Measurements from ENCODE around the gene ATP1A4.

ATP1A4 gene

DNA sequence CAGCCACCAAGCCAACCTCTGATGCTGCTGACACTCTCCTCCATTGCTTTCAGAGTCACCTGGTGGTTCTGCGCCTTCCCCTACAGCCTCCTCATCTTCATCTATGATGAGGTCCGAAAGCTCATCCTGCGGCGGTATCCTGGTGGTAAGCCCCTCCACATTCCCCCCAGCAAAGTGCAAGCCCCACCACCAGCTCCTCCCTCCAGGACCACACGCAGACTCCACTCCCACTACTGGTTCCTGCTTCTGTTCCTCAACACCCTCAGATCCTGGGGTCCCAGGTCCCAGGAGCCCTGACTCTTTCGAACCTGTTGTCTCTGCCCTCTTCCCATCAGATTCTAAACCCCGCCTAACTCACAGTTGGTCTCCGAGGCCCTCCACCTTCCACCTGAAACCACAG is 11.6 kb upstream of the ATP1A4 start:
- H3K4me3 ChIP-seq (ENCODE audit: low read depth, low read length) = no peak overlapping the region

DNA sequence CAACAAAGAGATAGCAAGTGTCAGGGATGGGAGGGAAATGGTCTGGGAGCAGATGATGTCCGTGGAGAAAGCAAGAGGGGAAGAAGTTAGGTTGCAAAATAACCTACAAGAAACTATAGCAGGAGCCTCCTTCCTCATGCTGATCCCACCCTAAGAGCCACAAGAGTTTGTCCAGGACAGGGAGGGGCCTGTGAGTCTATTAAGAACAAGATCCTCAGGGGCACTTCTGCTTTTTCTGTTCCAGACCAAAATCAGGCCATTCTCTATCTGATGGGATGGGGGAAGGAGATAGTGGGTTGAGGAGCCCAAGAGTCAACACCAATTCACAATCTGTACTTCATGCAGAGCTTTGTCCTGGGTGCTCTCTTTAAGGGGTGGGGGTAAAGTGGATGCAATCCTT is 7.7 kb upstream of the ATP1A4 start:
- no peak overlapping the region for H3K4me3 ChIP-seq (ENCODE audit: low read depth, low read length)

DNA sequence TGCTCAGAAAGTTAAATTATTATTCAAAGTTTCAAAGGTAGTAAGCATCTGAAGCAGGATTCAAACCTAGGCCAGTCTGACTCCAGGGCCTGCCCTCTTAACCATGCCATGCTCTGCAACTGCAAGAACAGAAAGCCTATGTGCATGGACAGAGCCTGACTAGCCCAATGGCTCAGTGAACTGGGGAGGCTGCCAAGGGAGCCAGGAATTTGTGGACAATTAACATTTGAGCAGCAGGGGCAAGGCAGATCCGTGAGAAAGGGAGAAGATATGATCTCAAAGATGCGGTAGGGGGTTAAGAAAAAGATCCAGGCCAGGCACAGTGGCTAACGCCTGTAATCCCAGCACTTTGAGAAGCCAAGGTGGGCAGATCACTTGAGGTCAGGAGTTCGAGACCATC is 6.5 kb upstream of the ATP1A4 start:
- no peak overlapping the region for H3K4me3 ChIP-seq (ENCODE audit: low read depth, low read length)

DNA sequence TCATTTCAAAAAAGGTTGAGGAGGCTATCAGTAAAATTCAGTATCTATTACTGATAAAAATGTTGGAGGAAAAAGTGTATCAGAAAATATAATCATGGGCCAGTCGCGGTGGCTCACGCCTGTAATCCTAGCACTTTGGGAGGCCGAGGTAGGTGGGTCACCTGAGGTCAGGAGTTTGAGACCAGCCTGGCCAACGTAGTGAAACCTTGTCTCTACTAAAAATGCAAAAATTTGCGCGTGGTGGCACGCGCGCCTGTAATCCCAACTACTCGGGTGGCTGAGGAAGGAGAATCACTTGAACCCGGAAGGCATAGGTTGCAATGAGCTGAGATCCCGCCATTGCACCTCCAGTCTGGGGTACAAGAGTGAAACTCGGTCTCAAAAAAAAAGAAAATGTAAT is 5.3 kb upstream of the ATP1A4 start:
- no peak overlapping the region for H3K4me3 ChIP-seq (ENCODE audit: low read depth, low read length)

DNA sequence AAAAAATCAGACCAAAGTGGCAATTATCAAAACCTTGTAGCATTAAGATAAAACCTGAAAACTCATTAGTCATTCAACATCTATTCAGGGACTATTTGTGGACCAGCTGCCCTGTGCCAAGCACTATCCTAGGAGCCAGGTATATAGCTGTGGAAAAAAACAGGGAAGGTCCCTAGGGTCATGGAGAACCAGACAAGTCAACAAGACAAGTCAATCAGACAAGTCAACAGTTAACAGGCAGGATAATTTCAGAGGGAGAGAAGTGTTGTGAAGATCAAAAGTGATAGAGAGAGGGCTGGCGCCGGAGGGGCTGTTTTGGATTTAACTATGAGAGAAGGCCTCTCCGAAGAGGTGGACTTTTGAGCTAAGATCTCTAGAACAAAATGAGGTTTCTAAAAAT is 3.3 kb upstream of the ATP1A4 start:
- H3K4me3 ChIP-seq (ENCODE audit: low read depth, low read length) = no peak overlapping the region

DNA sequence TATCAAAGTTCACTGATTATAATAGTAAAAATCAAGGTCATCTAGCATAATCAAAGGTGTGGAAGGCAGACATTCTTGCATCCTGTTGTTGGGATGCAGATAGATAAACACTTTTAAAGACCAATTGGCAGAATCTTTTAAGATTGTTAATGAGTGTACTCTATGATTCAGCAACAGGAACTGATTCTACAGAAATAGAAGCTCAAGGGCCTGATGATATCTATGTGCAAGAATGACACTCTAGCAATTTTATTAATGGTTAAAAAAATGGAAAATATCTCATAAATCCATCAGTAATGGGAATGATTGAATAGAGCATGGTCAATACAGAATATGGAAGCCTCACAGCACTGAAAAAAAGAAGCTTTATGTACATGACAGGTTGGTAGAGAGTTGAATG is 2.2 kb upstream of the ATP1A4 start:
- H3K4me3 ChIP-seq (ENCODE audit: low read depth, low read length) = no peak overlapping the region

DNA sequence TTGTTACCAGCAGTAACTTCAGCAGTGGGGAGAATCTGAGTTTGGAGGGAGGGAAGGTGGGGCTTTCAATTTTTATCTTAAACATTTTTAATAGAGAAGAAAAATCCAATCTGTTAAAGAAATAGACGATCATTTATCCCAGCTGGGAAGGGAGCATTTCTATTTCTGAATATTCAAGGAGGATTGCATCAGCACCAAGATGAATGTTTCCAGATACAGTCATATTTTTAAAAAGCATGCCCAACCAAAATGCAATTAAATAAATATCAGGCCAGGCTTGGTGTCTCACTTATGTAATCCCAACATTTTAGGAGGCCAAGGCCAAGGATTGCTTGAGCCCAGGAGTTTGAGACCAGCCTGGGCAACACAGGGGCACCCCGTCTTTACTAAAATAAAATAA is 1.7 kb upstream of the ATP1A4 start:
- H3K4me3 ChIP-seq (ENCODE audit: low read depth, low read length) = no peak overlapping the region

DNA sequence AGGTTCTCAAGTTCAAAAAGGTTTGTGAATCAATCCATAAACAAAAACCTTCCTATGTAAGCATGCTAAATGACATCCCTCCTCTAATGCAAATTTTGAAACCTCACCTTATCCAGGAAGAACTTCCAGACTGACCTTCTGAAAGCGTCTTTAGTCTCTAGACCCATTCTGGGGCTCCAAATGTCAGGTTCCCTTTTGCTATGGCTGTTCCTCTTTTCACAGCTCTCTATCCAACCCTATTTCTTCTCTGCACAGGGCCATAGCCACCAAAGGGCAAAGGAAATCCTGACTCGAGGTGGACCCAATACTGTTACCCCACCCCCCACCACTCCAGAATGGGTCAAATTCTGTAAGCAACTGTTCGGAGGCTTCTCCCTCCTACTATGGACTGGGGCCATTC is 3.4 kb downstream of the ATP1A4 start:
- no peak overlapping the region for H3K4me3 ChIP-seq (ENCODE audit: low read depth, low read length)

DNA sequence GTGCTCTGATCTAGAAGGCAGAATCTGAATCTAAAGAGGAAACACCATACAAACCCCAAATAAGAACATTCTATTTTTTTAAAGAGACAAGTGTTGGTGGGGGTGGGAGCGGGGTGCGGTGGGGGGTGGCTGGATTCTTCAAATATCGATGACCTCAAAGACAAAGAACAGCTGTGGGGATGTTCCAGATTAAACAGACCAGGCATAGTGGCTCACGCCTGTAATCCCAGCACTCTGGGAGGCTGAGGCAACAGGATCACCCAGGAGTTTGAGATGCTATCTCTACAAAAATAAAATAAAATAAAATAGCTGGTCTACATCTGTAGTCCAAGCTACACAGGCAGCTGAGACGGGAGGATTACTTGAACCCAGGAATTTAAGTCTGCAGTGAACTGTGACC is 5.0 kb downstream of the ATP1A4 start:
- H3K4me3 ChIP-seq (ENCODE audit: low read depth, low read length) = no peak overlapping the region

DNA sequence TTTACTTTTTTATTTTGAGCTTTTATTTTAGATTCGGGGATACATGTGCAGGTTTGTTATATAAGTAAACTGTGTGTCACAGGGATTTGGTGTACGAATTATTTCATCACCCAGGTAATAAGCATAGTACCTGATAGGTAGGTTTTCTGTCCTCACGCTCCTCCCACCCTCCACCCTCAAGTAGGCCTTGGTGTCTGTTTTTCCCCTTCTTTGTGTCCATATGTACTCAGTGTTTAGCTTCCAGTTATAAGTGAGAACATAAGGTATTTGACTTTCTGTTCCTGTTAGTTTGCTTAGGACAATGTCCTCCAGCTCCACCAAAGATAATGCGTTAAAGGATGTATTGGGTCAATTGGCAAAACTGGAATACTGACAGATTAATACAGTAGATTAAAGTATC is 5.8 kb downstream of the ATP1A4 start:
- H3K4me3 ChIP-seq (ENCODE audit: low read depth, low read length) = no peak overlapping the region

DNA sequence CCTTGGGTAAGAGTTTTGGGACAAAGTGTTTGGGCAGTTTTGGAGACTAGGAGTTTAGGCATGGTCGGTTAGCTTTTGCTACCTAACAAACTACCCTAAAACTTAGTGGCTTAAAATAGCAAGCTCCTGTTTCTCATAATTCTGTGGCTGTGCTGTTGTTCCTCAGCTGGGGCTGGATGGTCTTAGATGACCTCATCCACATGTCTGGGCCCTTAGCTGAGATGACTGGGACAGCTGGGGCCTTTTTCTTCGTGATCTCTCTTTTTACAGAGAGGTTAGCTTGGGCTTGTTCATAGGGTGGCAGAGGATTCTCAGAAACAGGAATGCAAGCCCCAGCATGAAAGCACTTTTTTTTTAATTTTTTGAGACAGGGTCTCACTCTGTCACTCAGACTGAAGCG is 6.6 kb downstream of the ATP1A4 start:
- H3K4me3 ChIP-seq (ENCODE audit: low read depth, low read length) = no peak overlapping the region

DNA sequence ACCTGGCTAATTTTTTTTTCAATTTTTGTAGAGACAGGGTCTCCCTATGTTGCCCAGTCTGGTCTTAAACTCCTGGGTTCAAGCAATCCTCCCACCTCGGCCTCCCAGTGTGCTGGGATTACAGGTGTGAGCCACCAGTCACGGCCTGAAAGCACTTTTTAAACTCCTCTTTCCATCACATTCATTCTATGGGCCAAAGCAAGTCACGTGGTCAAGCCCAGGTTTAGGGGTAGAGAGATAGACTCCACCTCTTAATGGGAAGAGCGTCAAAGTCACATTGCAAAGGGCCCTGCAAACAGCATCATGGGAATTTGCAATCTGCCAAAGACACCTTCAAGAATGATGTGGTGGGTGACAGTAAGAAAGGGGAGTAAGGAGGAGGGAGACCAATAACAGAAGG is 7.1 kb downstream of the ATP1A4 start:
- no peak overlapping the region for H3K4me3 ChIP-seq (ENCODE audit: low read depth, low read length)

DNA sequence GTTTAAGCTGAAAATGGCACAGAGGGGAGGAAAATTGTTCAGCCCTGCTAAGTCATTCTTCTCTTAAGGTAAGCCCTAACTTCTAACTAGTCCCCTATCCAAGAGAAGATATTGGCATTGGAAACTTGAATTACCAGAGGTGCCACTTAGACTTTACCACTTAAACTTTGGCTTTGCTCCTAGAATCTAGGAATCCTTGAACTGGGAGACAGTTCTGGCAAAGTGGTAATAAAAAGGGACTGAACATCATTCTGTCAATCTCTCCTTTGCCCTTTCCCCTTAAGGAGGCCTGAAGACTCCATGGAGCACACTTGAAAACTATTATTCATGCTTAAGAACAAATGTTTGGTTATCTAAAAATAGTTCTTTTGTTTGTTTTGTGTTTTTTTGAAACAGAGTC is 8.4 kb downstream of the ATP1A4 start:
- H3K4me3 ChIP-seq (ENCODE audit: low read depth, low read length) = no peak overlapping the region

DNA sequence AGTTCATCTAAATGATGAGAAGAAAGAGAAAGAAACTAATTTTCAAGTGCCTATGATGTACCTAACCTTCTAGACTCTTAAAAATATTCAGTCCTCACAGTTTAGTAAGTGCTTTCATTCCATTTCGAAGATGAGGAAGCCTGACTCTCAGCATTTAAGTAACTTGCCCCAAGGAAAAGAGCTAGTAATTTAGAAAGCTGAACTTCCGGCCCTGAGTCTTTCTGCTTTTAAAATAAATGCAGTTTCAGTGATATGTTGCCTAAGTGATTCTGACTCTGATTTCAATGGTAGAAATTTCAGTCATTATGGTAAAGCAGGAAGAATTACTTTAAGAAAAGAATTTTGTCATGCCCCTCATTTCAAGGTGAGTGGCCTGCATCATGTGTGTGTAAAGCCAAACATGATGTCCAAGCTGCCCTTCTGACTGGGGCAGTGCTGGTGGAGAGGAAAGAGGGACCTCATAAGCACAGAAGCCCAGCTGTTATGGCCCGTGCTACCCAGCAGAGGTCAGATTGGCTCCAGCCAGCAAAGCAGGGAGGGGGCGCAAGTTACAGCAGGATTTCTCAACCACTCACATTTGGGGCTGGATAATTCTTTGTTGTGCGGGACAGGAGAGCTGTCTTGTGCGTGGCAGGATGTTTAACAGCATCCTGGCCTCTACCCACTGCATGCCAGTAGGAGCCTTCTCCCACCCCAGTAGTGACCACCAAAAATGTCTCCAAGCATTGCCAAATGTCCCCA is 10.7 kb downstream of the ATP1A4 start:
- H3K4me3 ChIP-seq (ENCODE audit: low read depth, low read length) = no peak overlapping the region

DNA sequence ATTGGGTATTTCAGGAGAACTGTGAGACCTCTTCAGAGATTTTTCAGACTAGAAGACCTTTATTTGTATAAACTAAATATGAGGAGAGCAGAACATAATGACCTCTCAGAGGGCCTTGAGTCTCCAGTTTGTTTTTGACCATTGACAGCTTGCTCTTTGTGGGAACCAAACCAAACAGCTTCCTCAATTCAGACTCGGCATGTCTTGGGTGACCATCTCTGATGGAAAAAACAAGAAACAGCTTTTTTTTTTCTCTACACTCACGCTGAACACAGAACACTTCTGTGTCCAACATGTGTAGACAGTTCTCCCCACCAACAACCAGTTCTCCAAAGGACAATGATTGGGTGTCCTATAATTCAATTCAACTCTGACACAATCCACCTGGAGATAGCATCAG is 11.5 kb downstream of the ATP1A4 start:
- H3K4me3 ChIP-seq (ENCODE audit: low read depth, low read length) = no peak overlapping the region

DNA sequence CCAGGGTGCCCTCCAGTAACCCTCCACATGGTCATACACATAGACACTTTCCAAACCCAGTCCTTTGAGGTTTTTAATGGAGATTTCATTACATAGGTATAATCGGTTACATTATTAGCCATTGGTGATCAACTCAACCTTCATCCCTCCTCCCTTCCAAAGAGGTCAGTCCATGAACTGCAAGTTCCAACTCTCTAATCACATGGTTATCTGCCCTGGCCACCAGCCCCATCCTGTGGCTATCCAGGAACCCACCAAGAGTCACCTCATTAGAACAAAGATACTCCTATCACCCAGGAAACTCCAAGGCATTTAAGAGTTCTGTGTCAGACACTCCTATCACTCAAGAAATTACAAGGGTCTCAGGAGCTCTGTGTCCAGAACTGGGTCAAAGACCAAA is 12.2 kb downstream of the ATP1A4 start:
- no peak overlapping the region for H3K4me3 ChIP-seq (ENCODE audit: low read depth, low read length)

DNA sequence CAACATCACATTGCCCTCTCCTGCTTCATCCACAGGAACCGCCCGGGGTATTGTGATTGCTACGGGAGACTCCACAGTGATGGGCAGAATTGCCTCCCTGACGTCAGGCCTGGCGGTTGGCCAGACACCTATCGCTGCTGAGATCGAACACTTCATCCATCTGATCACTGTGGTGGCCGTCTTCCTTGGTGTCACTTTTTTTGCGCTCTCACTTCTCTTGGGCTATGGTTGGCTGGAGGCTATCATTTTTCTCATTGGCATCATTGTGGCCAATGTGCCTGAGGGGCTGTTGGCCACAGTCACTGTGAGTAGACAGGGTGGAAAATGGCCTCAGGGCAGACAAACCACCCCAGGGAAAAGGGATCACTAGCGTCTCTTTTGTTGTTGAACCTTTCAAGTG is 12.7 kb downstream of the ATP1A4 start:
- H3K4me3 ChIP-seq (ENCODE audit: low read depth, low read length) = no peak overlapping the region

DNA sequence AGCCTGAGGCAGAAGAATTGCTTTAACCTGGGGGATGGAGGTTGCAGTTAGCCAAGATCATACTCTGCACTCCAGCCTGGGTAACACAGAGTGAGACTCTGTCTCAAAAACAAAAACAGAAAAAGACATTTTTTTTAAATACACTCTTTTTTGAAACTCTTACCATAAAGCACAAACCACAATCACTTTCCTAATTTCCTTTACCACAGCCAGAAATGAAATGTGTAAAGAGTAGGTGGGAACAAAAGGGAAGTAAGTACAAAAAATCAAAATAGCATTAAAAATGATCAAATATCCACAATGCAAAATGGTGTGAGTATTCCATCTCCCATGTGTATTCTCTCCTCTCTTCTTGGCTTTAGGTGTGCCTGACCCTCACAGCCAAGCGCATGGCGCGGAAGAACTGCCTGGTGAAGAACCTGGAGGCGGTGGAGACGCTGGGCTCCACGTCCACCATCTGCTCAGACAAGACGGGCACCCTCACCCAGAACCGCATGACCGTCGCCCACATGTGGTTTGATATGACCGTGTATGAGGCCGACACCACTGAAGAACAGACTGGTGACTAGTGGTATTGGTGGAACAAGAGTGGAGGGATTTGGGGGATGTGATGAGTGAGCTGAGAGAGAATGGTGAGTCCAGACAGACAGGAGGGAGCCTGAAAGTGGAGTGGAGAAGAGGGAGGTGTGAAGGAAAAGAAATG is 14.9 kb downstream of the ATP1A4 start:
- H3K4me3 ChIP-seq (ENCODE audit: low read depth, low read length) = no peak overlapping the region

DNA sequence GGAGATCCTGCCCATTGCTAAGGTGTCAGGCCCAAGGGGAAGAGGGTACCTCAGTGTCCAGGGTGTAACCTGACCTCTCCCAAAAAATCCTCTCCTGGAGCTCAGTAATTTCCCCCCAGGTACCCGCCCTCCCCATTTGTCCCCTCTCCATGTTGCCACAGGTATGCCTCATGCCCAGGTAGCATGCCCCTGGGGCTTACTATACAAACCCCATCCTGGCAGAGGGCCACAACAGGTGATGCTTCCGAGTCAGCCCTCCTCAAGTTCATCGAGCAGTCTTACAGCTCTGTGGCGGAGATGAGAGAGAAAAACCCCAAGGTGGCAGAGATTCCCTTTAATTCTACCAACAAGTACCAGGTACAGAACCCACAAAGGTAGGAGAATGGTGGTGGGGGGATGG is 15.7 kb downstream of the ATP1A4 start:
- no peak overlapping the region for H3K4me3 ChIP-seq (ENCODE audit: low read depth, low read length)

DNA sequence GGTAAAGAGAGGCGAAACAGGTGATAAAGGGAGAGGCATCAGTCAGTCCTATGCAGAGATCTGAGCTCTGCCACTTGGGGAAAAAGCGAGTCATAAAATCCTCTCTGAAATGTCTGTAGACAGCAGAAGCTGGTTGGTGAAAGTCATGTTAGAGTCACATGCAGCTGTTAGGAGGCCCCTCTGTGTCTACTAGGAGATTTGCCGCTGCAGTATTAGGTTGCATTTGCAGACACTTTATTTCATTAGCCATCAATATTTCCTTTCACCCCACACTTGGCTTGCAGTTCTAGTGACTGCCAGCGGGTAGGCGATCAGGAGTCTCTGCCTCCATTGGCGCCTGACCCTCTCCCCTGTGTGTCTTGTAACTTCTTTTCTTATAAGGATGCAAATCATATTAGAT is 16.2 kb downstream of the ATP1A4 start:
- no peak overlapping the region for H3K4me3 ChIP-seq (ENCODE audit: low read depth, low read length)

DNA sequence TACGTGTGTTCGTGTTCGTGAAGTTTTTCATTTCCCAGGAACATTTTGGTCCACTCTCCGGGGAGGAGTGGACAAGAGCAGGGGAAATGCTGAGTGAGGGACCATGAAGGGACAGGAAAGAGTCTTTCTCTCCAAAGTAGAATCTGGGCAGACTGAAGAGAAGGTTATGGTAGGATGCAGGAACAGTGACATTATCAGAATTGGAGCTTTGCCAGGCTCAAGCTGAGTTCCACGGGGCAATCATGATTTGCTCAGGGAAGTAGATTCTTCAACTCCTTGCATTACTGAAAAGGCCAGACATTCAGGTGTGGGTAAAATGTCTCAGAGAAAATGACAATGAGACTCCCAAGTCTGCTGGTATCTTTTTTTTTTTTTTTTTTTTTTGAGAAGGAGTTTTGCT is 16.6 kb downstream of the ATP1A4 start:
- H3K4me3 ChIP-seq (ENCODE audit: low read depth, low read length) = no peak overlapping the region

DNA sequence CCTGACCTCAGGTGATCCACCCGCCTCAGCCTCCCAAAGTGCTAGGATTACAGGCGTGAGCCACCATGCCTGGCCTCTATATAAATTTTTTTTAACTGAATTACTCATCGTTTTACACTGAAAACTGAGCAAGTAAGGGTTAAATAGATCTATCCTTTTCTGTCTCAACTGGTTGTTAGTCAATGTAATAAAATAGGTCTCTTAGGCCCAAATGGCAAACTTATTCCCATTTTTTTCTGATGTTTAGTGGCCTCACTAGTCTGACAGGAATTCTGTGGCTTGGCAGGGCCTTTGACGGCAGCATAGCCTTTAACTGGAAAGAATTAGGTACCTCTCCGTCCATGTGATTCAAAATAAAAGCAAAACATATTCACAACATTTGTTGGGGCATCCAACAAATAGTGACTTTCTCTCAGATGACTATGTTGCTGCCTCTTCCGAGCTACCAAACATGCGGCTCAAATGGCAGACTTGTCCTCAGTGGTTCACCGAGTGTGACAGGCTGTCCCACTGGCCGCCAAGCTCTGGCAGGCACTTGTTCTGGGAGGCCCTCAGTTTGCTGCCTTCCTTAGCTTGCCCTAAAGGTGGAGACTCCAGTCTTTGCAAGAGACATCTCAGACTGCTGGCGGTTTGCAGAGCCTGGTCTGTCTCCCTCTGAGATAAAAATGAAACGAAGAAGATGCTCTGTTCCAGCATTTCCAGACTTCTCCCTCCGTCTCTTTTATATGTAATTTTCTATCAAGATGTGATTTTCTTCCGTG is 17.4 kb downstream of the ATP1A4 start:
- H3K4me3 ChIP-seq (ENCODE audit: low read depth, low read length) = no peak overlapping the region

All from iPS-11a (cell line).